CD4-positive, alpha-beta T cell treated with Interleukin-2 at 100 ng/mL for 4 hours (primary cell): ENCODE measurements around the gene CDS2.

Experiments
- DNase-seq: peaks from one replicate; pipeline ENCODE4 v3.0.0-alpha.2; 2020; ENCODE audit warnings: low spot score

CDS2 gene

DNA sequence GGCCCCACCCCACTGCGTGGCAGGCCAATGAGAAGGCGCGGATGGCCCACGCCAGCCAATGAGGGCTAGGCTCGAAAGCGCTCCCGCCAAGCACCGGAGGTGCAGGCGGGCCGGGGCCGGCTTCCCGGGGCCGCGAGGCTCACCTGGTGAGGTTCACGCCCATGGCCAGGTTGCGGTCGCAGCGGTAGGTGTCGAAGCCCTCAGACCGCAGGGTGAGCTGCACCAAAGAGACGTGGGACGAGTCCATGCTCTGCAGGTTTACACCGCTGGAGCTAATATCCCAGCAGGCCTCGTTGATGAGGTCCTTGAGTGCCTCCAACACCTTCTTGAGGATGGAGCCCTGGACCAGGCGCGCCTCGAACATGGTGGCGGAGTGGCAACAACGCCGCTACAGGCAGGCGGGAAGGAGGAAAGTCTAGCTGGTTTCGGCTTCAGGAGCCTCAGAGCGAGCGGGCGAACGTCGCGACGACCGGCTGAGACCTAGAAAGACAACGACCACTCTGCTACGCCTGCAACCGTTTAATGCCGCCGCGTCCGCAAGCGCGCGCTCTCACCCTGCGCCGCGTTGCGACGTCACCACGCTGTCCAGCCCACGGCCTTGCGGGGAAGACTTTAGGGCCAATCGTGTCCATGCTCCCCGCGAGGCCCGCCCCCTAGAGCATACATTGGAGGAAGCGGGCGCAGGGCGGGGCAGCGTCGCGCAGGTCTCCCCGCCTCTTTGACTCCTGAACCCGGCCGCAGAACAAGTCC lies 7.2 kb upstream of the CDS2 start, which contains the start of gene PCNA:
PCNA (minus strand) TSS at position 524 of the 750 bp plus-strand sequence; CDS start at position 364, 160 bp downstream.
- DNase-seq, result peak; percentile 94

- DNase-seq, result no peak
Measured at GRCh38 chr20:5120185-5120476, 6.7 kb upstream of the CDS2 start.

GRCh38 chr20:5122873-5123260 lies 3.9 kb upstream of the CDS2 start:
- DNase-seq, result no peak

DNA sequence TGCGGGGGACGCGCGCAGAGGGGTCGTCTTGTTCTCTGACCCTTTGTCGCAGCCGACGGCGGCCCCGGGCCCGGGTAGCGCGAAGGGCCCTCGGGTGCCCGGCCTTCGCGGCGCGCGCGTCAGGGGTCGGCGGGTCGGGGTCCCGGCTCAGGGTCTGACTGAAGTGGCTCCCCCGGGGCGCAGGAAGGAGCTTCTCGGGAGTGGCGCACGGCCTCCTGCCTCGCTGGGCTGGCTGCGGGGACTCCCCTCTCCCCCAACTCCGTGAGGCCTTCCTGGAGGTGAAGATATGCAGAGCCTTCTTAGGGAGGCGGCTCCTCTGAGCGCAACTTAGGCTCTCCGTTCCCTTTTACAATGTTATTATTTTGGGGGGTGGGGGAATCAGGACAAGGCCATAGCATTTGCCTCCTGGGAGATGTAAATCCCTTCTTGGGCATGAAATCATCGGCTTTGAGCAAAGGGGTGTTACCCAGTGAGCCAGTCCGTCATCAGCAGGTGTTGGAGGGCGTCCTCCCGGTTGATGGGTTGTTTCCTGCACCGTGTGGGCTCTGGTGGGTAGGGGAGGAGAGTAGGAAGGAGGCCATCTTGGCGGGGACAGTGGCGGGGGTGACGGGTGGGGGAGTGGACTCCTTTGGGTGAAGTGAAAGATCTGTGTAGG lies 523 bp downstream of the CDS2 start:
- DNase-seq, result peak; percentile 61

GRCh38 chr20:5127859-5128424 lies 1.1 kb downstream of the CDS2 start:
- no peak for DNase-seq

- DNase-seq, result no peak
Measured at GRCh38 chr20:5128886-5129285, 2.1 kb downstream of the CDS2 start.

DNA sequence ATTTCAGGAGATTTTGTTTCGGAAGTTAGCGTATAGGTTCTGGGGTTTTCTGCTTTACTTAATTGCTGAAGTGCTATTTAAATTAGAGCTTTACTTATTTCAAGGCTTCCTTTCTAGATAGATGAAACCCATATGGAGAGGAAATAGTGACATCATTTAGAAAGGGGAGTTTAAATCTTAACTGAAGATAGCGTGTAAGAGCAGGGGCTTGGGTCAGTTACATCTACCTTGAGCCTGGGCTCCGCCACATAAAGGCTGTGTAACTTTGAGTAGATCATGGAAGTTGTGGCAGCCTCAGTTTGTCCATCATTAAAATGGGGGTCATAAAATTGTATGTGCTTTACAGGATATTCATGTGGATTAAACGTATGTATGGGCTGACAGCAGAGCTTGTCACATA lies 4.7 kb downstream of the CDS2 start:
- DNase-seq, result no peak

GRCh38 chr20:5133998-5134397 lies 7.2 kb downstream of the CDS2 start:
- DNase-seq, result no peak

GRCh38 chr20:5135363-5136012 lies 8.7 kb downstream of the CDS2 start:
- no peak for DNase-seq

GRCh38 chr20:5136096-5136495 lies 9.3 kb downstream of the CDS2 start:
- no peak for DNase-seq

GRCh38 chr20:5140195-5140594 lies 13.4 kb downstream of the CDS2 start:
- no peak for DNase-seq

- DNase-seq, result no peak
Measured at GRCh38 chr20:5141615-5142014, 14.8 kb downstream of the CDS2 start.

DNA sequence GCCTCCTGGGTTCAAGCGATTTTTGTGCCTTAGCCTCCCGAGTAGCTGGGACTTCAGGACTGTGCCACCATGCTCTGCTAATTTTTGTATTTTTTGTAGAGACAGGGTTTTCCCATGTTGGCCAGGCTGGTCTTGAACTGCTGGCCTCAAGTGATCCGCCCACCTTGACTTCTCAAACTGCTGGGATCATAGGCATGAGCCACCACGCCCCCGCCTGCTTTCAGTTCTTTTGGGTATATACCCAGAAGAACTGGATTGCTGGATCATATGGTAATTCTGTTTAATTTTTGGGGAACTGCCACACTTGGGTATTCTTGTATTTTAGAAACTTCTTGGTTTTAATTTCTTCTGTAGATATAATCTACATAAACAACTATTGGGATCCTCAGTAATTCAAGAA lies 17.0 kb downstream of the CDS2 start:
- no peak for DNase-seq

- no peak for DNase-seq
Measured at GRCh38 chr20:5145365-5146098, 18.7 kb downstream of the CDS2 start.

DNA sequence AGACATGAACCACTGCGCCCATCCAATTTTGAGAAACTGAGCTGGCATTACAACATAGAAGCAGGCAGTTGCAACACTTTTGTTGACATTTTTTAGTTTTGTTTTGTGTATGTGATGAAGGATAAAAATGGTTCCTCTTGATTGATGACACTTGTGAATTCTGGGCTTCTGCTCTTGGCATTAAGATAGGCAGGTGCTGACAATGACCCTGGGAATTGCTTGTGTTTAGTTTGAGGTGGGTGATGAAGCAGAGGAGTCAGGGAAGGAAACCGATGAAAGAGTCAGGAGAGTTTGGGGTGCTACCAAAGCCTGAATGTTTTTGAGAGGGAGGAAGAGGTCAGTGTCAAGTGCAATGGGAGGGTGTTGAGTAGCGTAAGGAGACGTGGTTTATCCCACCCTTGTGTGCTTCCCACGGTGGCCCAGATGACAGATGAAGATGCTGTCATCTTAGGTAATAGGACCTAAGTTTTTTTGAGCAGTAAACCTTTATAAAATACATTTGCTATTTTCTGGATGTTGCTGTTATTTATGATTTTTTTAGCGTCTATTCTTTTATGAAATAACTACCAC lies 19.4 kb downstream of the CDS2 start:
- DNase-seq, result no peak

DNA sequence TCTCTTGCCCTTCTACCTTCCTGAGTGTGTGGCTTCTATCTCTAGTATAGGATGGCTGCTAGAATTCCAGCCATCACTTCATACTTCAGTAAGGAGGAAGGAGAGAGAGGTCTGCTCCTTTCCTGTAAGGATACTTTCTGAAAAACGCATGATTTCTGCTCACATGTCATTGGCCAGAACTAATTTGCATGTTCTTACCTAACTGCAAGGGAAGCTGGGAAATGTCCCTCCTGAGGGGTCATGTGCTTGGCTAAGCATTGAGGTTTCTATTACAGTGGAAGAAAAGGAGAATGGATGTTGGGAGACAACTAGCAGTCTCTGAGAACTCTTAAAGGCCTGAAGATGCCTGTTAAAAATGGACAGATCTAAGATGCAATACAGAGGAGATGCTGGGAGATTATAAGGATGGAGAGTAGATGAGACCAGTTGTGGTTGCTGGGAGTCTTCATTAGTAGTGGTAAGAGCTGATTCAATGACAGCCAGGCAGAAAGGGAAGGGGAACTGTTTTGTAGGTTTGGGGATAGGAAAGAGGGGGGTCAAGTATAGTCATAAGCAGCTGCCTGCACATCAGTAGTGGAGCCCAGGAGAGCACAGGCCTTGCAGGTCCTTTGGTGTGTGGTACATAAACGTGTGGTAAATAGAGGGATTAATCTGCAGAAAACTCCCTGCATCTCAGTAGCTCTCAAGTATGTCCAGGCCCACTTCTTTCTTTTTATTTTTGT lies 20.2 kb downstream of the CDS2 start:
- DNase-seq, result no peak

GRCh38 chr20:5148581-5148980 lies 21.8 kb downstream of the CDS2 start:
- DNase-seq, result no peak

DNA sequence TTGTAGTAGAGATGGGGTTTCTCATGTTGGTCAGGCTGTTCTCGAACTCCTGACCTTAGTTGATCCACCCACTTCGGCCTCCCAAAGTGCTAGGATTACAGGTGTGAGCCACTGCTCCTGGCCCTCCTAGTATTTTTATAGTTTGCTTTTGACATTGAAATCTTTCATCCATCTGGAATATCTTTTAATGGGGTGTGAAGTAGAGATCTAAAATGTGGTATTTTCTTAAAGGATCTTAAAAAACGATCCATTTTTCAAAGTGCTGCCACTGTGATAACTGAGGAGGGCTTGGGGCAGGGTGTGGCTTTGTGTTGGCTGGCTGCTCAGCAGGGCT lies 23.1 kb downstream of the CDS2 start:
- no peak for DNase-seq

GRCh38 chr20:5150226-5151076 lies 23.6 kb downstream of the CDS2 start:
- no peak for DNase-seq

DNA sequence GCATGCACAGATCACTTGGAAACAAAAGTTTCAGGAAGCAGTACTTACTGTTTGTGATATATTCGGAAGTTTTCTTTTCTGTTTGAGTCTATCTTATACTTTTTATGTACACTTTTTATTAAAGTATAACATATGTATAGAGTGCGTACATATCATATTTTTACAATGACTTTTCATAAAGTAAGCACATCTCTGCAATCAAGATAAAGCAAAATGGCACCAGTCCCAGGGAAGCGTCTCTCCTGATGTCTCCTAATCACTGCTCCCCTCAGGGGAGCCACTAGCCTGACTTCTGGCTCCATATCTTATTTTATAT lies 26.3 kb downstream of the CDS2 start:
- no peak for DNase-seq
